Subcutaneous adipose tissue (tissue), 4 donors: ENCODE measurements around the gene CSMD2. TPM values are rescaled to one million over a fixed set of nuclear protein-coding genes. Genes with fewer than 3 reads are reported as not detected.

Source experiments
- total RNA-seq, 4 donors: library from RNA; depleted of rRNA; stranded (reverse); fragments of >200 nt; gene quantifications; one replicate each; pipeline ENCODE4 v1.1.0, GENCODE V29; 2016
- TF ChIP-seq, protein P1 (sequence below): fragments of 450-650 bp; IDR thresholded peaks from one replicate; pipeline ENCODE4 v1.5.1; 2016; ENCODE audit warnings: low read depth, mild to moderate bottlenecking, control low read depth, antibody characterized with exemption, moderate library complexity

Gene CSMD2
- total RNA-seq, 4 donors from 2014 or later, result 0.38 to 4.4 (median 1.00) TPM

GRCh38 chr1:34149501-34149900 lies 15.5 kb downstream of the CSMD2 start:
- TF ChIP-seq, protein P1, sequence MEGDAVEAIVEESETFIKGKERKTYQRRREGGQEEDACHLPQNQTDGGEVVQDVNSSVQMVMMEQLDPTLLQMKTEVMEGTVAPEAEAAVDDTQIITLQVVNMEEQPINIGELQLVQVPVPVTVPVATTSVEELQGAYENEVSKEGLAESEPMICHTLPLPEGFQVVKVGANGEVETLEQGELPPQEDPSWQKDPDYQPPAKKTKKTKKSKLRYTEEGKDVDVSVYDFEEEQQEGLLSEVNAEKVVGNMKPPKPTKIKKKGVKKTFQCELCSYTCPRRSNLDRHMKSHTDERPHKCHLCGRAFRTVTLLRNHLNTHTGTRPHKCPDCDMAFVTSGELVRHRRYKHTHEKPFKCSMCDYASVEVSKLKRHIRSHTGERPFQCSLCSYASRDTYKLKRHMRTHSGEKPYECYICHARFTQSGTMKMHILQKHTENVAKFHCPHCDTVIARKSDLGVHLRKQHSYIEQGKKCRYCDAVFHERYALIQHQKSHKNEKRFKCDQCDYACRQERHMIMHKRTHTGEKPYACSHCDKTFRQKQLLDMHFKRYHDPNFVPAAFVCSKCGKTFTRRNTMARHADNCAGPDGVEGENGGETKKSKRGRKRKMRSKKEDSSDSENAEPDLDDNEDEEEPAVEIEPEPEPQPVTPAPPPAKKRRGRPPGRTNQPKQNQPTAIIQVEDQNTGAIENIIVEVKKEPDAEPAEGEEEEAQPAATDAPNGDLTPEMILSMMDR, result no peak

GRCh38 chr1:34147301-34147700 lies 17.7 kb downstream of the CSMD2 start:
- TF ChIP-seq, protein P1, result no peak

- TF ChIP-seq, protein P1, result no peak
These were observed 20.3 kb downstream of the CSMD2 start for GRCh38 chr1:34144766-34145165.

DNA sequence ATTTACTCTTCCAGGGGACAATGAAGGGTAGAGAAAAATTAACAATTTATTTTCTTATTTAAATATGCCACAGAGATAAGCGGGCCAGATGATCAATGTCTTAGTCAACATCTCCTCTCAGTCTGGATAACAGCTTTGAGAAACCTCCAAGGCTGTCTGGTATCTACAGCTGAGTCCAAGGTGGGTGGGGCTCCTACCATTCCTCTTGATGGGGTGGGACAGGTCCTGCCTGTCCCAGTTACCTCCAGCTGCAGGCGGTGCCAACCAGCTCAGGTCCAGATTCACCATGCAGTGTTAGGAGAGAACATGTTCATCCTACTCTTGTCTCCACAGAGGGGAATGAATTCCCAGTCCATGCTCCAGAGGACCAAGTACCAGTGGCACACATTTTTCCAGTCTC lies 21.1 kb downstream of the CSMD2 start:
- TF ChIP-seq, protein P1, result no peak

GRCh38 chr1:34140011-34140676 lies 24.9 kb downstream of the CSMD2 start:
- TF ChIP-seq, protein P1, result no peak

DNA sequence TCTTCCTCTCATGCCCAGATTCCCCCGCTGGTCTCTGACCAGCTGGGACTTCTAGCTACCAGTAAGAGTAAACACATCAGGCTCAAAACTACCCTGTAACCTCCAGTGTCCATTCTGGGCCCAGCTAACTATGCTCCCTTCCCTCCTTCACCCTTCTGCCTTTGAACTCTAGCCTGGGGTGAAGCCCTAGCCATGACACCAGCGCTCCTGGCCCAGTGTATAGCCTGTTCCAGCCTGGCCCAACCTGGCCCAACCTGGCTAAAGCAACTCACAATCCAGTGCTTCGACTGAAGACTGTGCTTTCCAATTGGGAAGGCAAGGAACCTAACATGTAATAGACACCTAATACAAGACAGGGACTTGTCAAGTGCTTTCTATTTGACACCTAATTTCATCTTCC lies 27.6 kb downstream of the CSMD2 start:
- TF ChIP-seq, protein P1, result no peak

GRCh38 chr1:34132161-34132420 lies 32.9 kb downstream of the CSMD2 start:
- TF ChIP-seq, protein P1, result no peak
